Choroid plexus epithelial cell (primary cell): ENCODE data around the gene RHCG.

Experiments used
- DNase-seq: peaks from one replicate; pipeline ENCODE4 v3.0.0-alpha.2; 2010; ENCODE audit warnings: low read depth
- H3K4me3 ChIP-seq: 2 replicates; pipeline ENCODE4 v1.5.1; 2011; ENCODE audit warnings: low read depth, mild to moderate bottlenecking, control low read depth, low read length, moderate library complexity
- CTCF ChIP-seq: conservative IDR thresholded peaks from 2 replicates; pipeline ENCODE4 v1.5.1; 2011; ENCODE audit warnings: low read depth, mild to moderate bottlenecking, control low read depth, inconsistent platforms, low read length, moderate library complexity

RHCG gene

GRCh38 chr15:89530976-89531375, 34.6 kb upstream of the RHCG start:
- DNase-seq: no peak
- no peak for TF ChIP-seq CTCF
- no peak overlapping the region for H3K4me3 ChIP-seq

GRCh38 chr15:89528757-89529352, 32.5 kb upstream of the RHCG start:
- no peak for TF ChIP-seq CTCF
- no peak overlapping the region for H3K4me3 ChIP-seq
- no peak for DNase-seq

- no peak overlapping the region for H3K4me3 ChIP-seq
- DNase-seq: no peak
- TF ChIP-seq CTCF: no peak
Measured at GRCh38 chr15:89526601-89527441, 30.4 kb upstream of the RHCG start.

- no peak for DNase-seq
- H3K4me3 ChIP-seq: no peak overlapping the region
- TF ChIP-seq CTCF: no peak
Measured at GRCh38 chr15:89526181-89526580, 29.8 kb upstream of the RHCG start.

GRCh38 chr15:89524184-89524583, 27.8 kb upstream of the RHCG start:
- DNase-seq: no peak
- no peak for TF ChIP-seq CTCF
- H3K4me3 ChIP-seq: no peak overlapping the region

GRCh38 chr15:89523101-89523500, 26.7 kb upstream of the RHCG start:
- TF ChIP-seq CTCF: no peak
- no peak for DNase-seq
- H3K4me3 ChIP-seq: no peak overlapping the region

GRCh38 chr15:89521605-89522004, 25.2 kb upstream of the RHCG start:
- no peak for DNase-seq
- no peak for TF ChIP-seq CTCF
- no peak overlapping the region for H3K4me3 ChIP-seq
